Measurements from ENCODE around the gene ZNF557. TPM values are rescaled to one million over a fixed set of nuclear protein-coding genes. Genes with fewer than 3 reads are reported as not detected.

Gene ZNF557
- total RNA-seq, 4 donors from 2014 or later: 7.9 to 12.0 (median 8.8) TPM

DNA sequence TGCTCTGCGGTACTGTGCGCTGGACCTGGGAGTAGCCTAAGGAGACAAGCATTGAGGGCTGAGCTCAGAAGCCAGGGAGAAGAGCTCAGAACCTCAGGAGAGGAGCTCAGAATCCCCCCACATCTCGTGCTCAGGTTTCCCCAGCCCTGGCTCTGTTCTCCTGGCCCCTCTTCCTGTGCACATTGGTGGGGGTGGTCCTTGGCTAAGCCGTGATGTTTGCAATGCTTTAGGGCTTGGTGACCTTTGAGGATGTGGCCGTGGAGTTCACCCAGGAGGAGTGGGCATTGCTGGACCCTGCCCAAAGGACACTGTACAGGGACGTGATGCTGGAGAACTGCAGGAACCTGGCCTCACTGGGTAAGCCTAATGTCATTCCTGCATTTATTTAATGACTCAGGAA lies 6.6 kb downstream of the ZNF557 start:
- peaks cover 0 to 71% (median 14%) of the 10 kb centered on the region in 3 donors for H3K9me3 ChIP-seq
- WGBS, 2 donors (ENCODE audit: low coverage in 1 of 2): 94 to 100% methylated on average over 2 of the region's 6 CpGs
- H3K4me3 ChIP-seq: no peak overlapping the region
- H3K36me3 ChIP-seq: peaks cover 31 to 100% of the 10 kb centered on the region in 2 donors
- ATAC-seq: no peak
- no peaks in the 10 kb centered on the region for H3K4me1 ChIP-seq
- no peak overlapping the region for H3K27ac ChIP-seq
- no peaks in the 10 kb centered on the region for H3K27me3 ChIP-seq
- TF ChIP-seq EP300 (IDR thresholded peaks at IDR 0.05) (no peak), POLR2A (IDR thresholded peaks at IDR 0.05) (no peak), POLR2AphosphoS5 (IDR thresholded peaks at IDR 0.05) (no peak)
- TF ChIP-seq, protein P1, sequence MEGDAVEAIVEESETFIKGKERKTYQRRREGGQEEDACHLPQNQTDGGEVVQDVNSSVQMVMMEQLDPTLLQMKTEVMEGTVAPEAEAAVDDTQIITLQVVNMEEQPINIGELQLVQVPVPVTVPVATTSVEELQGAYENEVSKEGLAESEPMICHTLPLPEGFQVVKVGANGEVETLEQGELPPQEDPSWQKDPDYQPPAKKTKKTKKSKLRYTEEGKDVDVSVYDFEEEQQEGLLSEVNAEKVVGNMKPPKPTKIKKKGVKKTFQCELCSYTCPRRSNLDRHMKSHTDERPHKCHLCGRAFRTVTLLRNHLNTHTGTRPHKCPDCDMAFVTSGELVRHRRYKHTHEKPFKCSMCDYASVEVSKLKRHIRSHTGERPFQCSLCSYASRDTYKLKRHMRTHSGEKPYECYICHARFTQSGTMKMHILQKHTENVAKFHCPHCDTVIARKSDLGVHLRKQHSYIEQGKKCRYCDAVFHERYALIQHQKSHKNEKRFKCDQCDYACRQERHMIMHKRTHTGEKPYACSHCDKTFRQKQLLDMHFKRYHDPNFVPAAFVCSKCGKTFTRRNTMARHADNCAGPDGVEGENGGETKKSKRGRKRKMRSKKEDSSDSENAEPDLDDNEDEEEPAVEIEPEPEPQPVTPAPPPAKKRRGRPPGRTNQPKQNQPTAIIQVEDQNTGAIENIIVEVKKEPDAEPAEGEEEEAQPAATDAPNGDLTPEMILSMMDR (IDR thresholded peaks at IDR 0.05): no peak

DNA sequence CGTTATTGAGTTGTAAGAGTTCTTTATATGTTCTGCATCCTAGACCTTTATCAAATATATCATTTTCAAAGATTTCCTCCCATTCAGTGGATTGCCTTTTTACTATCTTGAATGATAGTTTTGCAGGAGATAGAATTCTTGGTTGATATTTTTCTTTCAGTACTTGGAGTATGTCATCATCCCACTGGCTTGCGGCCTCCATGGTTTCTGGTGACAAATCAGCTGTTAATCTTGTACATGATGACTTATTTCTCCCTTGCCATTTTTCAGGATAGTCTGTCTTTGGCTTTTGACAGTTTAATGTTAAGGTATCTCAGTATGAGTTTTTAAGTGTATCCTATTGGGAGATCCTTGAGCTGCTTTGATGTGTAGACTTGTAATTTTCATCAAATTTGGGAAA lies 8.5 kb downstream of the ZNF557 start:
- no peak for ATAC-seq
- Histone ChIP-seq H3K4me1 (no peaks in the 10 kb centered on the region), H3K27ac (no peak overlapping the region), H3K9me3 (peaks cover 7 to 90% (median 17%) of the 10 kb centered on the region in 3 donors), H3K36me3 (peaks cover 49 to 100% of the 10 kb centered on the region in 2 donors), H3K4me3 (no peak overlapping the region), H3K27me3 (no peaks in the 10 kb centered on the region)
- TF ChIP-seq, protein P1 (IDR thresholded peaks at IDR 0.05): no peak
- TF ChIP-seq POLR2A (IDR thresholded peaks at IDR 0.05) (no peak), POLR2AphosphoS5 (IDR thresholded peaks at IDR 0.05) (no peak), EP300 (IDR thresholded peaks at IDR 0.05) (no peak)
- 87% methylated on average over 2 of the region's 2 CpGs; no CpG with 5 or more reads in 1 of the 2 donors for WGBS, 2 donors (ENCODE audit: low coverage in 1 of 2)

DNA sequence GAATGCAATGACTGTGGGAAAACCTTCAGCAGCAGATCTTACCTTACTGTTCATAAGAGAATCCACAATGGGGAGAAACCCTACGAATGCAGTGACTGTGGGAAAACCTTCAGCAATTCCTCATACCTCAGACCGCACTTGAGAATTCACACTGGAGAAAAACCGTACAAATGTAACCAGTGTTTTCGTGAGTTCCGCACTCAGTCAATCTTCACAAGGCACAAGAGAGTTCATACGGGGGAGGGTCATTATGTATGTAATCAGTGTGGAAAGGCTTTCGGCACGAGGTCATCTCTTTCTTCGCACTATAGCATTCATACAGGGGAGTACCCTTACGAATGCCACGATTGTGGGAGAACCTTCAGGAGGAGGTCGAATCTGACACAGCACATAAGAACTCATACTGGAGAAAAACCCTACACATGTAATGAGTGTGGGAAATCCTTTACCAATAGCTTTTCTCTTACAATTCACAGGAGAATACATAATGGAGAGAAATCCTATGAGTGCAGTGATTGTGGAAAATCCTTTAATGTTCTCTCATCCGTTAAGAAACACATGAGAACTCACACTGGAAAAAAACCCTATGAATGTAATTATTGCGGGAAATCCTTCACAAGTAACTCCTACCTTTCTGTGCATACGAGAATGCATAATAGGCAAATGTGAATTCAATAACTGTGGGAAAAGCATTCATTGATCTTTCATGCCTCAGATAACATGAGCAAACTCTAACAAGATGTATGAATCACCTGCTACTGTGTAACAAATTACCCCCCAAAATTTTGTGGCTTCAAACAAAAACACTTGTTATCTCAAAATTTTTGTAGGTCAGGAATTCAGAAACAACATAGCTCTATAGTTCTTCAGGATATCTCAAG lies 13.8 kb downstream of the ZNF557 start:
- Histone ChIP-seq H3K4me3 (no peak overlapping the region), H3K36me3 (peaks cover 56 to 86% of the 10 kb centered on the region in 2 donors), H3K27ac (no peak overlapping the region), H3K9me3 (peaks cover 19 to 100% (median 26%) of the 10 kb centered on the region in 3 donors), H3K4me1 (no peaks in the 10 kb centered on the region), H3K27me3 (no peaks in the 10 kb centered on the region)
- WGBS, 2 donors (ENCODE audit: low coverage in 1 of 2): 94 to 96% methylated on average over 11 to 15 of the region's 15 CpGs
- ATAC-seq: no peak
- TF ChIP-seq POLR2AphosphoS5 (IDR thresholded peaks at IDR 0.05) (no peak), POLR2A (IDR thresholded peaks at IDR 0.05) (no peak)

DNA sequence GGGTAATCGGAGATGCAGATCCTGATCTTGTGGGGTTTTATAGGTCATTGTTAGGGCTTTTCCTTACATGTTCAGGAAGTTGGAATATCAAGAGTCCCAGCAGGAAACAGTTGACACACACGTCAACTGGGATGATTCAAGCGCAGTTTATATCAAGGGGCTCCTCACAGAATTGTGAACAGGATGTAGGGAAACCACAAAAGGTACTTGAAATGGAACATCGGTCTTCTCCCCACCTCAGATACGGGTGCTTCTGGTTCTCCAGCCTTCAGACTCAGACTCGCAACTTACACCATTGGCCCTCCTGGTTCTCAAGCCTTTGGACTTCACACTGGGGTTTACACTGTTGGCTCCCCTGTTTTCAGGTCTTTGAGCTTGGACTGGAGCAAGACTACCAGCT lies 19.5 kb downstream of the ZNF557 start:
- TF ChIP-seq POLR2AphosphoS5 (IDR thresholded peaks at IDR 0.05) (no peak), EP300 (IDR thresholded peaks at IDR 0.05) (no peak), POLR2A (IDR thresholded peaks at IDR 0.05) (no peak)
- TF ChIP-seq, protein P1 (IDR thresholded peaks at IDR 0.05): no peak
- H3K9me3 ChIP-seq: peaks cover 2 to 96% (median 5%) of the 10 kb centered on the region in 3 donors

DNA sequence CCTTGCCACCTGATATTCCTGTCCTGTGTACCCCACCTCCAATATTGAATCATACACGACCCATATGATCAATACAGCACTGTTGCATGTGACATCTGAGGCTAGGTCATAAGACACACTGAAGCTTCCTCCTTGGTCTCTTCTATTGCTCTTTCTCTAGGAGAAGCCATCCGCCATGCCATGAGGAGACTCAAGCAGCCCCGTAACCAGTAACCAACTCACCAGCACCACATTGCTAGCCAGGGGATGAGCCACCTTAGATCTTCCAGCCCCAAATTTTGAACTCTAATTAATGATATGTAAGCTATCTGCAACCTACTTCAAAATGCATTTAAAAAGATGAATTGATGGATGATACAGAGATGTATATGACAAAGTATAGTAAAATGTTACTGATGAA lies 28.6 kb downstream of the ZNF557 start:
- peak overlapping the region in 2 of 4 donors; percentile 91 to 96 for H3K27ac ChIP-seq
- ATAC-seq: no peak
- no peaks in the 10 kb centered on the region for H3K27me3 ChIP-seq
- peaks cover 0 to 6% of the 10 kb centered on the region in 2 donors for H3K36me3 ChIP-seq
- peaks cover 0 to 23% (median 3%) of the 10 kb centered on the region in 3 donors for H3K9me3 ChIP-seq
- 100% methylated on average over 2 to 3 of the region's 3 CpGs for WGBS, 2 donors (ENCODE audit: low coverage in 1 of 2)
- TF ChIP-seq EP300 (IDR thresholded peaks at IDR 0.05) (no peak), POLR2AphosphoS5 (IDR thresholded peaks at IDR 0.05) (no peak), POLR2A (IDR thresholded peaks at IDR 0.05) (no peak)
- TF ChIP-seq, protein P1 (IDR thresholded peaks at IDR 0.05): no peak
- H3K4me3 ChIP-seq: peak overlapping the region in 1 of 2 donors; percentile 73
- H3K4me1 ChIP-seq: peaks cover 0 to 16% (median 0%) of the 10 kb centered on the region in 3 donors

More for the DNA sequence above, 19.5 kb downstream of the ZNF557 start:
- ATAC-seq: no peak
- H3K36me3 ChIP-seq: peaks cover 4 to 69% of the 10 kb centered on the region in 2 donors
- no peaks in the 10 kb centered on the region for H3K27me3 ChIP-seq
- H3K27ac ChIP-seq: no peak overlapping the region
- WGBS, 2 donors (ENCODE audit: low coverage in 1 of 2): 86 to 97% methylated on average over 5 to 6 of the region's 6 CpGs
- no peaks in the 10 kb centered on the region for H3K4me1 ChIP-seq
- H3K4me3 ChIP-seq: no peak overlapping the region

All from gastroesophageal sphincter (tissue), 4 donors.